NCI-H128 (cell line): ENCODE data around the gene FRZB.

Experiments
- DNase-seq: peaks from one replicate; lab custom pipeline; 2025; ENCODE audit not compliant: unreplicated experiment; lab: John Stamatoyannopoulos, UW

The FRZB gene

DNA sequence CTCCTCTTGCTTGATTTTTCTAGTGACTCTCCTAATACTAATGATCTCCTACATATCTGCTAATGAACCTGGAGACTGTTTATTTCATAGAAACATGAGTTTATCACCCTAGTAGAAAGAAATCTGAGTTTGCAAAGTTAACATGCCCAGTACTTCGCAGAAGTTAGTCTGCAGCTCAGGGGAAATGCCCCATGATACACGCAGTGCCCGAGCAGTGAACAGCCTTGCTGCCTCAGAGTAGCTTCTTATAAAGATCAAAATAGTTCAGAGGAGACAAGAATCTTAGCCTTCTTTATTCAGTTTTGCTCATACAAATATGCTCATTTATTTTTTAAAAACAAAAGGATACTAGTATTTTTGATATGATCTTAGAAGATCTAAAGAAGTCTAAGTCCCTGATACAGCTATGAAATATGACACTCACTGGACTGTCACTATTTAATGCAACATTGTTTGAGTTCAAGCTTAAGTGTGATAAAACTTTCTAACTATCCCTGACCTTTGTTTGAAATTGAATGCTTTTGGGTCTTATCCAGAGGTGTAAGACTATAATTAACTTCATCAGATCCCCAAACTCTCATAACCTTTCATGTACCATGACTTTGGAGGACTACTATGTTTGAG lies 20.5 kb downstream of the FRZB start:
- DNase-seq: no peak

DNA sequence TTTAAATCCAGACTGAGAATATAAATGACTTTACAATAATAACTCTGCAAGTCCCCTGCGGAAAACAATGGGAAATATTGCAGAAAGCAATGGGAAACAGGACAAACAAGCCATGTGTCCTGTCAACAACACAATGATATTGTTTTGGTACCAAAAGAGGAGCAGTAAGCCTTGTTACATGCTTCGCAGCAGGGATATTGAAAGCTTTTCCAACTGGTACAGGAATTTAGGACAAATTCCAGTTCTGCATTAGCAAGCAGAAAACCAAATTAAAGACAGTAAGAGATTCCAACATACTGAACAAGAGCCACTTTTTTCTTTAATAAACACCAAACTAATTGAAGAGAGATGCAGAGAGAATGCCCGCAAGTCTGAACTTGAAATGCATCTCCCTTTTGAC lies 30.0 kb downstream of the FRZB start:
- DNase-seq: no peak

DNA sequence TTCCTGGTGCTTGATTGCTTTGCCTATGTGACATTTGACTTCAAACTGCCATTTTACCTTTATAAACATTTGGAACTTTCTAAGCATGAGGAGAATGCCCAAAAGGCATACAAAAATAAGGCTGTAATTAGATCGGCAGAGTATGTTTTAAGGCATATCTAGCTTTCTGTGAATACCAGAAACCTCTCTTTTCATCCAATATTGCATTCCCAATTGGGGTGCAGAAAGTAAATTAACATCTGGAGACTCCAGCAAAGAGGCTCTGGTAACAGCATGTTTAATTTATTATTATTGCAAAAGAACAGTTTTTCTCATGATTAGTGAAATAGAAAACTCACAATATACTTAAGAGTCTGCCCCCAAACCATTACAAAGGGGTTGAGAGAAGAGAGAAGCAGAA lies 32.1 kb downstream of the FRZB start:
- DNase-seq: no peak

DNA sequence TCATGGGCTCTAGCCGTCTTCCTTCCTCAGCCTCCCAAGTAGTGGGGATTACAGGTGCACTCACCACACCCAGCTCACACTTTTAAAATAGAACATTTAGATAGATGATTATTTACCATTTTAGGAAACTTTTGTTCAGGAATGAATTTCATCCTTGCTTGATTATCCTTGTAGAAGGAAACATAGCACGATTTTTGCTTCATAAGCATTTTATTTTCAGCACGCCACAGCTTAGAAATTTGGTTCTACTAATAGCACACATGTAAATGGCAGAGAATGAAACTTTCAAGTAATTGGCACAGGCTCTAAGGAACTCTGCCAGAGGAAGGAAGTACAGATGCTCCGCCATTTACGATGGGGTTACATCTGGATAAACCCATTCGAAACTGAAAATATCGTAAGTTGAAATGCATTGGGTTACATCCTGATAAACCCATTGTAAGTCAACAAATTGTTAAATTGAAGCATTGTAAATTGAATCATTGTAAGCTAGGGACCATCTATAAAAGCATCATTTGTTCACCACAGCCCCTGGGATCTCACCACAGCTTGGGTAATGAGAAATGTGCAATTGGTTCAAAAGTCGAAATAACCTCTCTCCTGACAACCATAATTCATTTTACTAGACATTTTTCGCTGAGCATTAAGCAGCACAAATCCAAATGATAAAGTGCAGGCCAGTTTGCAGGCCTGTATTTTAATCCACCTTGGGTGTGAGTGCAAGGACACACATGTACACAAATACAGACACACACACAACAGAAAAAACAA lies 33.2 kb downstream of the FRZB start:
- no peak for DNase-seq

DNA sequence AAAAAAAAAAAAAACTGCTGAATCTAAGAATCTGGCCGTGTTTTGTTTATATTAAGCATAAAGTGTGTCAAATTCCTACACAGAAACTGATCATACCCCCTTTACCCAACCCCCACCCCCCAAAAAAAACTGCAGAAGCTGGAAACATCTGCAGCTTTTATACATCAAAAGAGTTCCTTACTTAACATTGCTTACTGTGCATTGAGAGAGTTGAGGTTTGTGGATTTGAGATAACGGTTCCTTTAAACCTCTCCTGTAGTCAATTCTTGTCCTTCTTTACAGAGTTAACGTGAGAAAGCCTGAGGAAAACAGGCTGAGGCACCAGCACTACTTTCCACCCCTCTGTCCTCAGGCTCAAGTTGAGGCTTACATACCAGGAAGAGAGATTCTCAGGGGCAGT lies 34.5 kb downstream of the FRZB start:
- DNase-seq: no peak

DNA sequence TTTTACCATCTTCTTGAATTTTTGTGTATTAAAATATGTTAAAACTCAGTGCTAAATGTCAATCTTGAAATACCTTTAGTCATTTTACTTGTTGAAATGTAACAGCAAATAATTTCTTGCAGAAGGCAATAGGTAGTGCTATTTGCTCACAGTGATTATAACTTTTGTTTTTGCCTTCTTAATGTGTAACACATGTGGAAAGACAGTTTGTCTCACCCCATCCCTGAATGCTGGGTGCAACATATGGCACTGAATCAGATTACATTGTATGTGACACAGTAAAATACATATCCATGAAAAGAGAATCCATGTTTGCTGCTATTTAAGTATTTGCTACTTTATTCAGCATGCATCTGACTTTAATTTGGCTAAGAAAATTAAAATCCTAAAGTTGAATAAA lies 35.3 kb downstream of the FRZB start:
- DNase-seq: no peak

DNA sequence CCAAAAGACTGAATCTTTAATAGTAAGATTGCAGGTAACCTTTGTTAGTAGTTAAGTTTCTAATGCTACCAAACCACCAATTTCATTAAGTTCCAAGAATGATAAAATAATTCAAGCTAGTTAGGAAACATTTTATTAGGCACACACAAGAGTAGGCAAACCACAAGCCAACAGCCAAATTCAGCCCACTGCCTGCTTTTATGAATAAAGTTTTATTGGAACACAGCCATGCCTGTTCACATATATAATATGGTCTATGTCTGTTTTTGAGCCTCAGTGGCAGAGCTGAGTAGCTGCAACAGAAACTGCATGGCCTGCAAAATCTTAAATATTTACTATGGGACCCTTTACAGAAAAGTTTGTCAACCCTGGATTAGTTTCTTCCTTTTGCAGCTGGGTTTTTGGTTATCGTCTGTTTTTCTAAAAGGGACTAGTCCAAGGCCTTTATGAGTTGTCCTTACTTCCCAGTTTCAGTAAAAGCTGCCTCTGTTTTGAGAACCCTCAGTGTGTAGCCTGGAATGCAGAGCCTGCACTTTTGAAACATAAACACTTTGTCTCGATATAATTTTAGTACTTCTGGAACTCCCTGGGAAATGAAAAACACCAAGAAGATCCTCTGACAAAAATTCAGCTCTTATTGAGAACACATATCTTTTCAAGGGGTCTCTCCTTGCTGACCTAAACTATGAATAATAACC lies 39.1 kb downstream of the FRZB start:
- no peak for DNase-seq

DNA sequence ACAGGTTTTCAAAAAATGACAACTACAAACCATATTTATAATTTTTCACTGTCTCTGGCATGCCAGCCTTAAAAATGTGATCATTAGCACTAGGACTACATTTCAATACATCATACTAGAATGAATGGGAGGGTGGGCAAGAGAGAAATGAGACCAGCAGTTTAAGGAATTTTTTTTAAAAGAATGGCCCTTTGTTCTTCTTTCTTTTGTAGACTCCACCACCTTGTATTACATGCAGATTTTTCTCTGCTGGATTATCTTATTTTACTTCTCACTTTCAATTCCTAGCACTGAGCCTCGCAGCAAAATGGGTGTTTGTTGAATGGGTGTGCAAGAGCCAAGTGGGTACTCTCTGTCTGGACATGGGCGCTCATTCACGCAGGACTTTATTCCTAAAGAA lies 39.9 kb downstream of the FRZB start:
- DNase-seq: no peak

DNA sequence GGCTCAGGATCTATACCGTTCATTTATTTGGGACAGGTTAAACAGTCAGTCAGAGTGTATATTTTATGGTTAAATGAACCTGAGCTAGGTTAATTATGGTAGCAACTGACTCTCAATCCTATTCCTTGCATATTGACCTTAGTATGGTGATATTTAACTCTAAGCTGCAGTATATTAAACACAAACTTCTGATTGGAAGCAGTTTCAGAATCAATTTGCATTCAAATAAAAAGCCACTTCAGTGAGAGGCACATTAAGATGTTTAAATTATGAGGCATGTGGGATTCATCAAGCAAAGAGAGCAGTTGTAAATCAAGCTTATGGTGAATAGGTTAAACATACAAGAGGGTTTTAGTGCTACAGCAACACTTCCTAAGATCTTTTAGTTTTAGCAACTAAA lies 40.4 kb downstream of the FRZB start:
- DNase-seq: no peak

DNA sequence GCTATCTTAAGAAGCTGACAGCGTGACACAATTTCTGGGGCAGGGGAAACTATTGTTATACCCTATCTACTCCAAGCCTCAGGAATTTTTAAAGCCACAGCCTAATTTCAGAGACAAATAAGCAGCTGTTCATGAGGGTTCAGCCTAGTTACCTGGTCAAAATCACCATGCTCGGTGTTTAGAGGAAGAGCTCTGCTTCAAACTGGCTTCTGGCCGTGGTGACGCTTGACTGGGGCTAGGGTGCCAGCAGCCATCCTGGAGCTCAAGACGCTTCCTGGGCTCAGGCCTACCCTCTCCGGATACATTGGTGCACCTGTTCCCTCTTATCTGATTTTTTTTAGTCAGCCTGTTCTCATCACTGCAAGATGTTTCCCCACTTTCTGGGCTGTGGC lies 41.7 kb downstream of the FRZB start:
- no peak for DNase-seq

DNA sequence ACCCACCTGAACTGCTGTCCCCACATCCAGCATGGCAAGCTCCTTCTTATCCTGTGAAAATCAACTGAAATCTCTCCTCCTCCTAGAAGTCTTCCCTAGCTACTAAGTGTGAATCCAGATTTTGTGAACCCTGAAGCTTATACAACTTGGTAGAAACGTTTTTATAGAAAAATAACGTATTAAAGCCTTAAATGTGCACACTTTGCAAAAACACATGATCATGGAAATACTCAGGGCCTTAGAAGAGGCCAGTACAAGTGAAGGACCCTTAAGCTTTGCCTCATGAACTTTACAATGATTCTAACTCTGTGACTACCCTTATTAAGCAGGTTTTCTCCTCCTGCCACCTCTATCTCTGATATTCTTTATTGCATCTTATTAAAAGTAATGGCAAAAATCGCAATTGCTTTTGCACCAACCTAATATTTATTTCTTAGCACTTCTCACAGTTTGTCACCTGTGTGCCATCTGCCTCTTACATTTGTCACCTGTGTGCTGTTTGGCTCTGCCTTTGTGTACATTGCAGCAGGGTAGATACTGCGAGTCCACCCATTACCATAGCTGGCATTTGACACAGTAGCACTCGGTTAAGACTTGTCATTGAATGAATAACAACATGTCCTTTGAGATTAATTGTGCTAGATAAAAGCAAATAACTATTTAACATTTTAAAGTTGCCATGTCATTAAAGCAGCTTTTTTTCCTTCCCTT lies 42.2 kb downstream of the FRZB start:
- DNase-seq: no peak

DNA sequence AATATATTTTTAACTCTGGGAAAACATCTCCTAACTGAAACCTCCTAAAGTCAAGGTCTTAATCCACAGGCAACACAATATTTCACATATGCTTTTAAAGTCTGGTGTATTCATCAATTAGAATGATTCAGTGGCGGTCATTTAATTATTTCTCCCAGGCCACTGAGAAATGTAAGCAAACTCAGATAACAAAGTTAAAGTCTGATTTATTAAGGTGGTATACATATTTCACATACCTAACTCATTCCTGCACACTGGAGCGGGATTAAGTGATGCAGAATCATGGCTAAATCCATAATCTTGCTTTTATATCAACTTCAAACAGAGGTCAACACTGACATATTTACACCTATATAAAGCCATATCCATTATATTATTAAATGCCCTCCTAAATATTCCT lies 43.7 kb downstream of the FRZB start:
- DNase-seq: no peak

DNA sequence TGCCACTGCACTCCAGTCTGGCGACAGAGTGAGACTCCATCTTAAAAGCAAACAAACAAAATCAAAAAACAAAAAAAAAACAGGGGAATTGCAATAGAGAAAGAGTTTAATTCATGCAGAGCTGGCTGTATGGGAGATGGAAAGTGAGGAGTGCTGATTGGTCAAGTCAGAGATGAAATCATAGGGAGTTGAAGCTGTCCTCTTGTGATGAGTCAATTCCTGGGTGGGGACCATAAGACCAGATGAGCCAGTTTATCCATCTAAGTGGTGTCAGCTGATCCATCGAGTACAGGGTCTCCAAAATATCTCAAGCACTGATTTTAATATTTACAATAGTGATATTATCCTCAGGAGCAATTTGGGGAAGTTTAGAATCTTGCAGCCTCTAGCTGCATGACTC lies 45.3 kb downstream of the FRZB start:
- DNase-seq: no peak

DNA sequence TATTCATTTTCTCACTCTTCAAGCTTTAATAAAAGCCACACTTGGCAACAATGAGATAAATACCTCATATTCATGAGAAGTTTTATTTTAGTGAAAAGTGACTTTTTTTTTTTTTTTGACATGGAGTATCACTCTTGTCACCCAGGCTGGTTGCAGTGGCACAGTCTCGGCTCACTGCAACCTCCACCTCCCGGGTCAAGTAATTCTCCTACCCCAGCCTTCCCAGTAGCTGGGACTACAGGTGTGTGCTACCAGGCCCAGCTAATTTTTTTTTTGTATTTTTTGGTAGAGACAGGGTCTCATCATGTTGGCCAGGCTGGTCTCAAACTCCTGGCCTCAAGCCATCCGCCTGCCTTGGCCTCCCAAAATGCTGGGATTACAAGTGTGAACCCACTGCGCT lies 47.0 kb downstream of the FRZB start:
- no peak for DNase-seq

DNA sequence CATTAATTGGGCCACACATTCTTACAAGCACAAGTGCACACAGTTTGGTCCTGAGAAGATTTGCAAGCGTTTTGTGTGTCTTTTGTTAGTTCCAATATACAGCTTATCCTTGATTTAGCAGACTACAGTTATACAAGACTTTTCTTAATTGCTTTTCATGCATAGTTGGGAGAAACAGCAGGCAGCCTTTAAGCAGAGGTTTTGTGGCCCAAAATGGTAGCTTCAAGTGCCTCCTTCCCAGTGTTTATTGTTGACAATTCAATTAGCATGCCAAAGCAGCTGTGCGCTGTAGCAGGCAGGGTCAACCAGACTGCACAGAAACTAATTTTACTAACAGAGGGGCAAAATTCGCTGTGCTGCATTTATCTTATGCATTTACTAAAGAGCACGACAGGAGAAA lies 47.5 kb downstream of the FRZB start:
- peak; percentile 17 for DNase-seq

DNA sequence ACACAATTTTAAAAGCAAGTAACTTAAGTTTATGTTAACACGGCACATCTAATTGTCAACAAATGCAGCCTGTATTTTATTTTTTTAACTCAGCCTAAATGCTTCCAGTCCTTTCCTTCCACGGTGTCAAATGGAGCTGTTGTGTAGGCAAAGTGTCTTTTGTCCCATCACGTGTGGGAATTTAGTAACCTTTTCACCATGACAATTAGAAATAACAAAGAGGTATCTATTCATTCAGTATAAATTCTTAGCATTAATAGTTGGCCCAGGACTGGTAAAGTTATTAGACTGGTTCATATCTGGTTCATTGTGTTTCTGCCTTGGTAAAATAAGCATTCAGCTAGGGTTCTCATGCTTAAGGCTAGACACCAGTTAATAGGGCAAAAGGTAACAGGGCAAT lies 47.9 kb downstream of the FRZB start:
- DNase-seq: no peak

DNA sequence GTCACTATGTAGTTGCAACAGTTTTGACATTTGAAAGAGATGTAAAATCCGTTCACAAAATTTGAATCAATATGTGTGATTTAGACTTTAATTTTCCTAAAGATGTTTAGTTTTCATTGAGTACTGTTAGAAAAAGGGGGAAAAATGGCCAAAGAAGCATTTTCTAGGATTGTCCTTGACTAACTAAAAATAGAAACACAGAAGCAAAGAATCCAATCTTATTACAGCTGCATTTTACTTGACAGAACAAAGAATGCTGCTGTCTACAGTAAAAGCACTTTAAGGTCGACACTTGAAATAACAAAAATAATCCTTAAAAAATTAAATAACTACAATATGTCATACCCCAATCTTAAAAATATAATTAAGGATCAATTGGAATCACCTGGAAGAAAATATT lies 48.9 kb downstream of the FRZB start:
- DNase-seq: no peak

DNA sequence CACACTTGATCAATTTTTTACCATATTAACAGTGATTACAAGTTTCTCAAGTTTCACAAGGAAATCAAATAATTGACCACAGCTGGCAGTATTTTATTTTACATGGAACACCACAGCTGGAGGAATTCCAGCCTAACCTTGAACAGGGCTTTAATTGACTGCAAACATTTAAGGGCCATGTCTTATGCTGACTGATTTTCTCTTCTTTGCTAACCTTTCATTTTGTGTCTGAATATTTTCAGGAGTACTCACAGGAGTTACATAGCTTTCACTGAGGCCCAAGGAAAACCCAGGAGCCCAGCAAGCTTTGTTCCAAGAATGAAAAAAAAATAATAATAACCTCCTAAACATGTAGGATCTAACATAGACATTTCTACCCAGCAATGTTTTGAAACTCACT lies 49.6 kb downstream of the FRZB start:
- DNase-seq: no peak

DNA sequence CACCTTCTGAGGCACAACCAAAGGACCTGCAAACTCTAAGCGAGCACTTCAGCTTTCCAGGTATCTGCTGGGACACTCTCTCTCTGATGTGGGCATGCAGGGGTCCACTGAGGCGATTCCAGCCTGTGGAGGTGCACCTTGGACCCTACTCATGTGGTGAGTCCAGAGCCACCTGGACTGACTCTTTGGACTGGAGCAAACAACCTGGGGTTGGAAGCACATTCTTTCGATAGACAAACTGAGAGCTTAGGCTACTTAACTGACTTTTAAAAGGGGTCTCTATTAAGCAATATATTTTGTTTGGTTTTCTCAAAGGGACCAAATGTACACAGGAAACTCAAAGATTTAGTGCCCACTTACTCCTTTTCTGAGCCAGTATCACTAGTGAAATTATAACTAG lies 51.6 kb downstream of the FRZB start:
- DNase-seq: no peak

DNA sequence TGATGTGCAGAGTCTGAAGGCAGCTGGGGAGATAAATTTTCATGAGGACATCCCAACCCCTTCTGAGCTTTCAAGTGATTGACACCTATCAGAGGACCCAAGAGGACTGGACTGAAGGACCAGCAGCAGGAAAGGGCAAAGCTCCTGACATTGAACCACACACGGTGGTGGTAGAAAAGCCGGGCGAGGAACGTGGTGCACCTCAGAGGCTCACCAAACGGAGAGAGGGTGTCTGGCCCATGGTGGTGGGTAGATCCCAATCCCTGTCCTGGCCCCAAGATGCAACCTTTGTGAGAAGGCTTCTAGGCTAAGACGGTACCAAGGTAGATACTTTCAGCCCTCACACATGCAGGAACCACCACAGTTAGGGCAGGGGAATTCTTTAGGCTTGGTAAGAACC lies 52.1 kb downstream of the FRZB start:
- DNase-seq: no peak

DNA sequence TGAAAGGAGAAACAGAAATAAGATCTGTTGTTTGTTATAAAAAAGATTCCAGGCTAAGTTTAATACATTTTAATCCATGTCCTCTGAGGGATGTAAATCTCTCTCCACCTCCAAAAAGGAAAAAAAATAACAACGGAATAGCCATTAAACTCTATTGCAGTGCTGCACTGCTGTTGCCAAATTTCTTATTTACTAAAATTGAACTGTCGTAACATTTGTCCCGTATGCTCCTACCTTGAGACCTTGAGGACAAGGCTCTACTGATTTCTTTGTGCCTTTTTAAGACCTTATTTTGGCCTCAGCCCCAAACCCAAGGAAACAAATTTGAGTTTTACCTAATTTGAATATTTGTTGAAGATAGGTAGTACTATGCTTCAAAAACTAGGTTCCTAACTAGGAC lies 56.4 kb downstream of the FRZB start:
- no peak for DNase-seq

DNA sequence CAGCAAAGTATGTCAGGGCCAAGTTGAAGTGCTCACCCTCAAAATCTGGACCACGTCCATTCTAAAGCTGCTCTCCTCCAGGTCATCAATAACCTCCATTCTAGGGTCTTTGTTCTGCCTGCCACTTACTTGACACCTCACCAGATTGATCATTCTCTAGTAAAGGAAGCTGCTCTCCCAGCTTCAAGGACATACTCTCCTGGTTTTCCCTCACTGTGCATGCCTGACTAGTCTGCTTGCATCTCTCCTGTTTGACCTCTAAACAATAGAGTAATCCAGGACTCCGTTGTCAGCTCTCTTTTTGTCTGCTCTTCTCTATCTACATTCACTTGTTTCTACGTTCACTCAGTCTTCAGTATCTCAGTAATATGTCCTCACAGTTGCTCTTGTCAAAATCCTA lies 59.1 kb downstream of the FRZB start:
- DNase-seq: no peak
